Subcutaneous abdominal adipose tissue (tissue), 5 donors: ENCODE measurements around the gene NLRC5.
A peak's percentile ranks its signal among the peaks of the same experiment; 100 is the strongest.

Source experiments
- H3K27ac ChIP-seq: one replicate; pipeline ENCODE4 v1.7.0; 2013; ENCODE audit warnings: low read depth, mild to moderate bottlenecking, inconsistent platforms, low read length, moderate library complexity
- H3K27me3 ChIP-seq, 5 donors: one replicate each; pipeline ENCODE4 v1.7.0; 2013; ENCODE audit warnings: low read length in 5 of 5, inconsistent platforms in 1 of 5; ENCODE audit not compliant: control insufficient read depth in 5 of 5, insufficient read depth in 4 of 5
- H3K36me3 ChIP-seq, 5 donors: one replicate each; pipeline ENCODE4 v1.7.0; 2013; ENCODE audit warnings: low read length in 5 of 5; ENCODE audit not compliant: control insufficient read depth in 5 of 5, insufficient read depth in 5 of 5
- H3K4me1 ChIP-seq, 5 donors: one replicate each; pipeline ENCODE4 v1.7.0; 2013; ENCODE audit warnings: low read length in 5 of 5, mild to moderate bottlenecking in 3 of 5, moderate library complexity in 1 of 5; ENCODE audit not compliant: control insufficient read depth in 5 of 5, insufficient read depth in 5 of 5
- H3K4me3 ChIP-seq, 5 donors: one replicate each; pipeline ENCODE4 v1.7.0; 2013; ENCODE audit warnings: low read length in 5 of 5, low read depth in 1 of 5
- H3K9ac ChIP-seq, 5 donors: one replicate each; pipeline ENCODE4 v1.7.0; 2013; ENCODE audit warnings: low read length in 5 of 5, mild to moderate bottlenecking in 4 of 5, moderate library complexity in 3 of 5
- H3K9me3 ChIP-seq, 5 donors: one replicate each; pipeline ENCODE4 v1.7.0; 2013; ENCODE audit warnings: low read length in 5 of 5; ENCODE audit not compliant: control insufficient read depth in 5 of 5
- donor health status: healthy.
- donor health status: healthy.
- donor health status: healthy.
- donor health status: healthy.
- donor health status: healthy.

Gene NLRC5

GRCh38 chr16:56960681-56961281 lies 28.6 kb upstream of the NLRC5 start:
- H3K27ac ChIP-seq = peak overlapping the region; percentile 30
- no peaks in the 10 kb centered on the region for H3K9me3 ChIP-seq
- no peak overlapping the region for H3K4me3 ChIP-seq
- no peaks in the 10 kb centered on the region for H3K36me3 ChIP-seq
- H3K27me3 ChIP-seq = no peaks in the 10 kb centered on the region
- no peak overlapping the region for H3K9ac ChIP-seq
- peaks cover 6 to 58% (median 31%) of the 10 kb centered on the region in 5 donors for H3K4me1 ChIP-seq

DNA sequence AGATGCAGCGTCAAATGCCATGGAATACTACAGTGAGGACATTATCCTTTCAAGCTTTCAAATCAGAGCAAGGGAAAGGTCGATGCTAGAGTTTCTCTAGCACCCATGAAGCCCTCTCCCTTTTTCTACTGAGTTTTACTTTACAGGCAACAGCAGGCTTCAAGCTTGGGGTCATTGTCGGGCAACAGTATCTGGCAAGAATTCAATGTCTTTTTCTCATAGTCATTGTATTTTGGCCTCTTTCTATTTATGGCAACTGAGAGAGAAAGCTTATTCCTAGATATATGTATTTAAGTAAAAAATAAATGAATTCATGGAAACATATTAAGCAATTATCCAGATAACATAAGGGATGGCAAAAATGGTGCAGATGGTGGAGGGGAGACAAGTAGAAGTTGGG lies 28.0 kb upstream of the NLRC5 start:
- no peaks in the 10 kb centered on the region for H3K9me3 ChIP-seq
- no peaks in the 10 kb centered on the region for H3K36me3 ChIP-seq
- no peak overlapping the region for H3K9ac ChIP-seq
- peaks cover 7 to 64% (median 37%) of the 10 kb centered on the region in 5 donors for H3K4me1 ChIP-seq
- no peak overlapping the region for H3K4me3 ChIP-seq
- peak overlapping the region; percentile 30 for H3K27ac ChIP-seq
- no peaks in the 10 kb centered on the region for H3K27me3 ChIP-seq

DNA sequence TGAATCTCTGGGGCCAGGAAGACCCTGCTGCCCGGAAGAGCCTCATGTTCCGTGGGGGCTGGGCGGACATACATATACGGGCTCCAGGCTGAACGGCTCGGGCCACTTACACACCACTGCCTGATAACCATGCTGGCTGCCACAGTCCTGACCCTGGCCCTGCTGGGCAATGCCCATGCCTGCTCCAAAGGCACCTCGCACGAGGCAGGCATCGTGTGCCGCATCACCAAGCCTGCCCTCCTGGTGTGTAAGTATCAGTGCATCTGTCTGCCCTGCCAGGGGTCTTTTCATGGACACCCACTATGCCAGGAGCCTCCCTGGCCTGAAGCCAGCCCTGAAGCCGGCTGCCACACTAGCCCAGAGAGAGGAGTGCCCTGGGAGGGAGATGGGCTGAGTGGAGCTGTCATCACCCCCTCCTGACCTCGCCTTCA lies 27.5 kb upstream of the NLRC5 start, which contains the start of gene CETP:
CETP (plus strand) TSS at position 100 of the 431 bp plus-strand sequence; CDS start at position 130, 30 bp downstream.
- no peaks in the 10 kb centered on the region for H3K9me3 ChIP-seq
- no peaks in the 10 kb centered on the region for H3K36me3 ChIP-seq
- peak within 1 kb of the TSS in 2 of 5 donors; percentile 6 to 27 for H3K4me3 ChIP-seq
- peak within 1 kb of the TSS; percentile 65 for H3K27ac ChIP-seq
- peaks cover 7 to 65% (median 38%) of the 10 kb centered on the region in 5 donors for H3K4me1 ChIP-seq
- H3K9ac ChIP-seq = peak within 1 kb of the TSS in 1 of 5 donors; percentile 38
- no peaks in the 10 kb centered on the region for H3K27me3 ChIP-seq

DNA sequence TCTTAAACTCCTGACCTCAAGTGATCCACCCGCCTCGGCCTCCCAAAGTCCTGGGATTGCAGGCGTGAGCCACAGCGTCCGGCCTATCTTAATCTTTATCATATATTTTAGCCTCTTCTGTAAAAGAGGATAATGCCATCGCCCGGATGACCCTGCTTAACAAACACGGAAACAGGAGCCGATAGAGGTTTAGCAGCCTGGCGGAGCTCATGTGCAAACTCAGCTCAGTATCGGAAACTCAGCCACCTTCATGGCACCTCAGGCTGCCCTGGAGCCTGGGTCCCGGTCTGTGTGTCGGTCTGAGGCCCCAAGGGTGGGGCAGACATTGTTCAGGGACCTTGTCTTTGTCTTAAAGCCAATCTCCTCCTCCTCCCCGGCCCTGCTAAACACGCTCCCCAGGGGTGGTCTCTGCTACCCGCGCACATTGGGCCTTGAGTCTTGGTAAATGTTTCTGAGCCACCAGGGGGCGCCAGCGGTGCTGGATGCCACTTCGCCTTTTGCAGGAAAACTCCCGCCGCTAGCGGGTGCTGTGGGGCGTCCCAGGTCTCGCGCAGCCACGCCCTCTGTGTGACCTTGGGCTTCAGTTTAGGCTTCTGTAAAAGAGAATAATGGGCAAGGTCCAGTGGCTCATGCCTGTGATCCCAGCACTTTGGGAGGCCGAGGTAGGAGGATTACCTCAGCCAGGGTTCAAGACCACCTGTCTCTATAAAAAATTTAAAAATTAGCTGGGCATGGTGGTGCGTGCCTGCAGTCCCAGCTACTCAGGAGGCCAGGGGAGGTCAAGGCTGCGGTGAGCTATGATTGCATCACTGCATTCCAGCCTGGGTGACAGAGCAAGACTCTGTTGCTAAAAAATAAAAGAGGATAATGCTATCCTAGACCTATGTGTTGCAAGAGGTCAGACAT lies 24.9 kb upstream of the NLRC5 start:
- H3K27me3 ChIP-seq = no peaks in the 10 kb centered on the region
- H3K27ac ChIP-seq = peak overlapping the region; percentile 62
- H3K4me3 ChIP-seq = peak overlapping the region in 1 of 5 donors; percentile 30

DNA sequence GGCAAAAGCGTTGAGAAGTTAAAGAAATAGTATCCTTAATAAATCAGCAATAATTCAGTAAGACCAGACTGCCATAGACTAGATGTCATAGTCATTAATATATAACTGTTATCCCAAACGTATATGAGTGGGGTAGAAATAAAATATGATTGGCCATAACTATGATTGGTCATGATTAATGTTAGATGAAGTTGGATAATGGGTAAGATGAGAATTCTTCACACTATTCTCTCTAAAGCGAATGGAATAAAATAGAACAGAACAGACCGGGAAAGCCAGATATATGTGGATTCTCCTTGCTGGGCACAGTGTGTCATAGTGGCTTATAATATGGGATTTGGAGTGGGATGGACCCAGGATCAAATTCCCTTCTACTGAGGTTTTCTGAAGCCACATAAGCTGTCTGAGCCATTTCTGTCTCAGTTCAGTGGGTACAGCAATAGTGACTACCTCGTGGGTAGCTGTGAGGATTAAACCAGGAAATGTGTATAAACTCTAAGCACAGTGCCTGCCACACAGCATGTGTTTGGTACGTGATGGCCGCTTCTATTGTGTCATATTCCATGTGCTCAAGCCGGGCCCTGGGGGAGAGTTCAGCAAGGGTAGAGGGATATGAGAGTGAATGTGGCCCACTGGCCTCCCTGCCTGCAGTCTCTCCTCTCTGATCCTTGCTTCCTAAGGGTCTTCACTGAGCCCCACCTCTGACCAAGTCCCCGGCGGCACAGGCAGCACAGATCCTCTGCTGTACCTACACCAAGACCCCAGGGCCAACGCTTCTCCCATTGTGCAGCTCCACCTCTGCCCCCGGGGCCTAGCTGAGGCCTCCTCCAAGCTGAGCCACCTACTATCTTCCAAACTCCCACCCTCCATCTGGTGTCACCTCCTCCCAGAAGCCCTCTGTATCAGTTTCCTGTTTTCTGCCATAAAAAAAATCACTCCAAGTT lies 23.9 kb upstream of the NLRC5 start:
- Histone ChIP-seq H3K9me3 (no peaks in the 10 kb centered on the region), H3K4me3 (no peak overlapping the region), H3K27ac (peak overlapping the region; percentile 62), H3K9ac (peak overlapping the region in 1 of 5 donors; percentile 27), H3K36me3 (no peaks in the 10 kb centered on the region), H3K27me3 (no peaks in the 10 kb centered on the region), H3K4me1 (peaks cover 7 to 55% (median 38%) of the 10 kb centered on the region in 5 donors)

More for the DNA sequence above, 24.9 kb upstream of the NLRC5 start:
- Histone ChIP-seq H3K9me3 (no peaks in the 10 kb centered on the region), H3K9ac (no peak overlapping the region), H3K4me1 (peaks cover 7 to 63% (median 38%) of the 10 kb centered on the region in 5 donors), H3K36me3 (no peaks in the 10 kb centered on the region)

- Histone ChIP-seq H3K9ac (peak overlapping the region in 1 of 5 donors; percentile 27), H3K4me3 (no peak overlapping the region), H3K27ac (peak overlapping the region; percentile 62), H3K27me3 (no peaks in the 10 kb centered on the region), H3K4me1 (peaks cover 10 to 51% (median 38%) of the 10 kb centered on the region in 5 donors), H3K36me3 (no peaks in the 10 kb centered on the region), H3K9me3 (no peaks in the 10 kb centered on the region)
These were observed 23.3 kb upstream of the NLRC5 start for GRCh38 chr16:56966093-56966475.

DNA sequence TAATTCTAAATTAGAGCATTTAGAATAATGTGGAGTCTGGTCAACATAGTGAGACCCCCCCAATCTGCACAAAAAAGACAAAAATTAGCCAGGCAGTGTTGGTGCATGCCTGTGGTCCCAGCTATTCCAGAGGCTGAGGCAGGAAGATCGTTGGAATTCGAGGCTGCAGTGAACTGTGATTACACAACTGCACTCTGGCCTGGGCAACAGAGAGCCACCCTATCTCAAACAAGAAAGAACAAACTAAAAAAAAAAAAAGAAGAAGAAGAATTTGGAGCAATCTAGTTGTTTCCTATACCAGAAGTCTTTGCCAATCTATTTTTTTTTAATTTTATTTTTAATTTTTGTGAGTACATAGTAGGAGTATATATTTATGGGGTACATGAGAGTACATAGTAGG lies 21.6 kb upstream of the NLRC5 start:
- Histone ChIP-seq H3K4me3 (no peak overlapping the region), H3K9me3 (no peaks in the 10 kb centered on the region), H3K27ac (no peak overlapping the region), H3K36me3 (no peaks in the 10 kb centered on the region), H3K4me1 (peaks cover 8 to 42% (median 24%) of the 10 kb centered on the region in 5 donors), H3K27me3 (no peaks in the 10 kb centered on the region), H3K9ac (no peak overlapping the region)

DNA sequence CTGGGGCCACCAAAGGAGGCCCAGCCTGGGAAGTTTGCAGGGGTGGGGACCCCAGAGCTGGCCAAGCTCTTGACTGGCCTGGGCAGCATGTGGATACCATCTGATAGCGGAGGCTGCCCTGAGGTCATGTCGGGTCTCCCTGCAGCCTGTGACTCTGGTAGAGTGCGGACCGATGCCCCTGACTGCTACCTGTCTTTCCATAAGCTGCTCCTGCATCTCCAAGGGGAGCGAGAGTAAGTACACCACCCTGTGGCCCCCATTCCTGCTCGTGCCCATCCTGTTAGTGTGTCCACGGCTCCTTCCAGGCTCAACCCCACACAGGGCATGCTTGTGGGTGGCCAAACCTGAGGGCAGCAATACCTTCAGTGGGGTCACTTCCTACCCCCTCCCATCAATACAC lies 19.6 kb upstream of the NLRC5 start:
- Histone ChIP-seq H3K36me3 (no peaks in the 10 kb centered on the region), H3K9me3 (no peaks in the 10 kb centered on the region), H3K27me3 (no peaks in the 10 kb centered on the region), H3K9ac (no peak overlapping the region), H3K4me1 (peaks cover 8 to 33% (median 17%) of the 10 kb centered on the region in 5 donors), H3K4me3 (no peak overlapping the region), H3K27ac (no peak overlapping the region)

DNA sequence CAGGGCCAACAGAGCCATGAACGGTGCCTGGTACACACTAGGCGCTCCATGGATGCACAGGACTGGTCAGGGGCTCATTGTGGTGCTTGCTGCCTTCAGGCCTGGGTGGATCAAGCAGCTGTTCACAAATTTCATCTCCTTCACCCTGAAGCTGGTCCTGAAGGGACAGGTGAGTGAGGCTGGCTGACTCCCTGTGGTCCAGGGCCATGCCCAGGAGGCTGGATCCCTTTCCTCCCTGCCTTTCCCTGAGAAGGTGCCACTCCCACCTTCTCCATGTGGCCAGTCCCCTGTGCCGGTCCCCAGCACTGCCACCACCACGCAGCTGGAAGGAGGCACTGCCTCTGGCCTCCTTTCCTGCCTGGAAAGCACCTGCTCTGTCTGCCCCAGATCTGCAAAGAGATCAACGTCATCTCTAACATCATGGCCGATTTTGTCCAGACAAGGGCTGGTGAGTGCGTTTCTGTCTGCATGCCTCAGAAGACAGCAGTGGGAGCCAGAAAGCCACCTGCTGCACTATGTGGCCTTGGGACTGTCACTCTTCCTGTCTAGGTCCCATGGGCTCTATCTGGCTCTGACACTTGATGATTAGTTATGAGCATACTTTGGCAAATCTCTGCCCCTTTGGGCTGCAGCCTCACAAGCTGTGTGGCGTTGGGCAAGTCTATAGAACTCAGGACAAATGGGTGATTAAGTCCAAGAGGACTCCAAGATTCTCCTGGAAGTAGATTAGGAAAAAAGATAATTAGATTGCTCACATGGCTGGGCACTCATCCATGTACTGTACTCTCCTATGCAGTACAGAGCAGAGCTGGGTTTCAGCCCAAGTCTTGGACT lies 18.2 kb upstream of the NLRC5 start:
- Histone ChIP-seq H3K4me1 (peaks cover 2 to 24% (median 5%) of the 10 kb centered on the region in 5 donors), H3K27me3 (no peaks in the 10 kb centered on the region), H3K36me3 (no peaks in the 10 kb centered on the region), H3K9me3 (no peaks in the 10 kb centered on the region), H3K9ac (no peak overlapping the region), H3K27ac (no peak overlapping the region), H3K4me3 (no peak overlapping the region)
